Right lobe of liver (tissue), 6 donors: ENCODE results near the gene OPTN. TPM values are rescaled to one million over a fixed set of nuclear protein-coding genes. Genes with fewer than 3 reads are reported as not detected.
A peak's percentile ranks its signal among the peaks of the same experiment; 100 is the strongest.
"Not testable (repeated sequence)": the region's sequence is repeated elsewhere in the genome, so short reads cannot be mapped to it uniquely, and the experiment has no call there.

ENCODE experiments used
- ATAC-seq, 4 donors: fragments of 200-7000 bp; cut with Tn5 transposase; one replicate each; pipeline ENCODE4 v1.9.1; 2020; ENCODE audit warnings: mild to moderate bottlenecking in 4 of 4, moderate library complexity in 4 of 4
- DNase-seq, 3 donors: peaks; one replicate each; pipeline ENCODE4 v3.0.0-alpha.2; 2020
- H3K27ac ChIP-seq, 3 donors: fragments of 200-600 bp; one replicate each; pipeline ENCODE4 v1.8.0; 2022
- H3K27me3 ChIP-seq, 2 donors: fragments of 200-600 bp; one replicate each; pipeline ENCODE4 v1.8.0; 2022
- H3K36me3 ChIP-seq, 4 donors: fragments of 200-600 bp; sonication (generic) in 1 of 4; one replicate each; pipeline versions ENCODE4 v1.5.1 to v1.8.0; 2017 to 2022; ENCODE audit warnings: control low read depth in 1 of 4
- H3K4me1 ChIP-seq, 4 donors: fragments of 200-600 bp; sonication (generic) in 1 of 4; one replicate each; pipeline versions ENCODE4 v1.5.1 to v1.8.0; 2017 to 2022; ENCODE audit warnings: control low read depth in 1 of 4
- H3K4me3 ChIP-seq, 3 donors: fragments of 200-600 bp; one replicate each; pipeline ENCODE4 v1.8.0; 2022
- H3K9me3 ChIP-seq, 4 donors: fragments of 200-600 bp; sonication (generic) in 1 of 4; one replicate each; pipeline versions ENCODE4 v1.5.1 to v1.8.0; 2017 to 2022; ENCODE audit warnings: control low read depth in 1 of 4
- POLR2A ChIP-seq: fragments of 450-650 bp; IDR thresholded peaks from one replicate; pipeline ENCODE4 v1.6.1; 2017; ENCODE audit warnings: antibody characterized with exemption, mild to moderate bottlenecking
- WGBS: methylation state at CpG from one replicate; pipeline ENCODE4 v1.1.6; 2018; ENCODE audit warnings: low coverage, low lambda C conversion rate; ENCODE audit not compliant: insufficient coverage; ENCODE audit errors: missing lambda C conversion rate; 5-methylcytosine and 5-hydroxymethylcytosine counted together
- intact Hi-C, 2 donors: fragments of 100-400 bp; cut with DNase I; formaldehyde crosslinking; loops; one replicate each; pipeline versions ENCODE4 v1.11.2 to v1.14.1; 2022
- total RNA-seq, 6 experiments: library from RNA; depleted of rRNA in 2 of 6; stranded (reverse); fragments of >200 nt in 2 of 6; fragmentation: NEBNext Ultra II Directional in 3 of 6; extraction: Animal tissue kit (Norgen Biotek cat#: 25700) in 3 of 6; gene quantifications; one replicate each; pipeline versions ENCODE4 v1.1.0 to v1.2.4, GENCODE V29; 2016 to 2023
- TF ChIP-seq, protein P1 (sequence below), 4 donors: fragments of 200-600 bp in 3 of 4; fragments of 450-650 bp in 1 of 4; IDR thresholded peaks; one replicate each; pipeline versions ENCODE4 v1.5.1 to v1.8.0; 2016 to 2022; ENCODE audit warnings: antibody characterized with exemption in 4 of 4, mild to moderate bottlenecking in 2 of 4
- donor health status: DM: no; HTN: yes; CAD: no.
- donor health status: DM: no; HTN: no; CAD: no.
- donor health status: DM: no; HTN: no; CAD: no.
- donor health status: DM: no; HTN: yes; CAD: no.
- donor health status: DM: no; HTN: yes; CAD: no.

OPTN gene
- total RNA-seq, 6 experiments from 2014 or later: 30.4 to 70.7 (median 36.9) TPM

DNA sequence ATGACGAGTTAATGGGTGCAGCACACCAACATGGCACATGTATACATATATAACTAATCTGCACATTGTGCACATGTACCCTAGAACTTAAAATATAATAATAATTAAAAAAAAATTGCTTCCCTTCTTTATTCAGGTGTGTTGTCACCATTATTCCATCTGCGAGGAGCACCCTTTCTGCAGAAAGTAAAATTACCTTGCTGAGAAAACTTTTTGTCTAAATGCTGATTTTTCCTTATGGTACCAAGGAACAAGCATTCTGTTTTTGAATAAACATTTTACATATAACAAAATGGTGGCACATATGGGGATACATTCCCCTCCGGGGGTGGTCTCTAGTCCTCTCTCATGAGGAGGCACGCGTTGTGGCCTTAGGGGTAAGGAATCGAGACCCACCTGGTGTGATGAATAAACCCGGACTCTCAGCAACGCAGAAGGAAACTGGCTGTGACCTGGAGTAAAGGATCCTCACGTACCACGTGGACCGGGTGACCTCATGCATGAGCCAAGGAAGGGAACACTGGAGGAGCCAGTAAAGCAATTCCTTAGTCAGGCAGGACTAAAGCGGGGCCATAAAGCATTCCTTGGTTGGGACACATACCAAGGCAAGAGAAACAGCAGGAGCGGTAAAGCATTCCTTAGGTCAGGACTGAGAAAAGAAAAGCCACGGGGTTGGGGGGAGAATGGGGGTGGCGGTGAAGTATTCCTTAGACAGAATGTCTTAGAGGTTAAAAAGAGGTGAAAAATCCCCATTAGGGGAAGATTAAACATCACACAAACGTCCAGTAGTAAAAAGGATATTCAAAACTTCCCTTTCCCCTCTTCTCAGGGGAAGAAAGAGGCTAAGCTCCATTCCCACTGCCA is 20.8 kb upstream of the OPTN start:
- no peak overlapping the region for H3K27ac ChIP-seq
- TF ChIP-seq, protein P1, sequence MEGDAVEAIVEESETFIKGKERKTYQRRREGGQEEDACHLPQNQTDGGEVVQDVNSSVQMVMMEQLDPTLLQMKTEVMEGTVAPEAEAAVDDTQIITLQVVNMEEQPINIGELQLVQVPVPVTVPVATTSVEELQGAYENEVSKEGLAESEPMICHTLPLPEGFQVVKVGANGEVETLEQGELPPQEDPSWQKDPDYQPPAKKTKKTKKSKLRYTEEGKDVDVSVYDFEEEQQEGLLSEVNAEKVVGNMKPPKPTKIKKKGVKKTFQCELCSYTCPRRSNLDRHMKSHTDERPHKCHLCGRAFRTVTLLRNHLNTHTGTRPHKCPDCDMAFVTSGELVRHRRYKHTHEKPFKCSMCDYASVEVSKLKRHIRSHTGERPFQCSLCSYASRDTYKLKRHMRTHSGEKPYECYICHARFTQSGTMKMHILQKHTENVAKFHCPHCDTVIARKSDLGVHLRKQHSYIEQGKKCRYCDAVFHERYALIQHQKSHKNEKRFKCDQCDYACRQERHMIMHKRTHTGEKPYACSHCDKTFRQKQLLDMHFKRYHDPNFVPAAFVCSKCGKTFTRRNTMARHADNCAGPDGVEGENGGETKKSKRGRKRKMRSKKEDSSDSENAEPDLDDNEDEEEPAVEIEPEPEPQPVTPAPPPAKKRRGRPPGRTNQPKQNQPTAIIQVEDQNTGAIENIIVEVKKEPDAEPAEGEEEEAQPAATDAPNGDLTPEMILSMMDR (IDR thresholded peaks at IDR 0.05): no peak
- no peak for TF ChIP-seq POLR2A
- H3K27me3 ChIP-seq: no peaks in the 10 kb centered on the region
- DNase-seq (no peak), ATAC-seq (no peak)
- H3K4me3 ChIP-seq: no peak overlapping the region
- H3K36me3 ChIP-seq: no peaks in the 10 kb centered on the region
- H3K9me3 ChIP-seq: peaks cover 0 to 8% (median 6%) of the 10 kb centered on the region in 4 donors
- intact Hi-C loops: no loop called here
- H3K4me1 ChIP-seq: no peaks in the 10 kb centered on the region
- 69% methylated on average over 10 of the region's 16 CpGs for WGBS

DNA sequence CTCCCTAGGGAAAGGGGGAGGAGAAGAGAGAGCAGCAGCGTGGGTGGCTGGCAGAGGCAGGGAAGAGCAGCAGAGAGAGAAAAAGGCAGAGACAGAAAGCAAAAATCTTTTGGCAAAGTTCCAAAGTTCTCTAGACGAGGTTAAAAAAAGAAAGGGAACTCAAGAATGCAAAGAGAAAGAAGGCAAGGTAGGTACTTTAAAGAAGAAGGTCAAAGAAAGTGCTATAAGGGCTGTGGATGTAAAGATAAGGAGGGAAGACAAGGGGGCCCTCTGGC is 20.2 kb upstream of the OPTN start:
- H3K9me3 ChIP-seq: peaks cover 0 to 8% (median 6%) of the 10 kb centered on the region in 4 donors
- ATAC-seq (no peak), DNase-seq (no peak)
- H3K4me1 ChIP-seq: no peaks in the 10 kb centered on the region
- no peak overlapping the region for H3K4me3 ChIP-seq
- 40% methylated on average over 2 of the region's 2 CpGs for WGBS
- H3K27me3 ChIP-seq: no peaks in the 10 kb centered on the region
- H3K27ac ChIP-seq: no peak overlapping the region
- H3K36me3 ChIP-seq: no peaks in the 10 kb centered on the region
- intact Hi-C loops: no loop called here
- TF ChIP-seq POLR2A: no peak
- TF ChIP-seq, protein P1 (IDR thresholded peaks at IDR 0.05): no peak

DNA sequence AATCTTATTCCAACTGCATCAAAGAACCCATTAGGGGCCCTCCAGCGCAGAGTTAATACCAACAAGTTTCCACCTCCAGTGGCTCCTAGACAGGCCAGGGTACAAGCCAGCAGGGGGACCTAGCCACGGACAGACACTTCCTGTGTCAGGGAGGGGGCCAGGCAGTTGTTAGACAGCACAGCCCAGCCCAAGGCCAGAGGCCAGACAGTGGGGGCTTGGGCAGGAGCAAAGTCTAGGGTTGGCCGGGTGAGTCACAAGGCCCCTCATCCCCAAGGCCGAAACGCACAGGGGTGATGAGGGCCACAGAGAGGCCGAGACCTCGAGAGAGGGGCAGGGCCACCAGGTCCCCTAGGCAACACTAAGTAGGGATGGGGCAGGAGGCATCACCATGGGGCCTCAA is 19.3 kb upstream of the OPTN start:
- Histone ChIP-seq H3K4me3 (no peak overlapping the region), H3K27me3 (no peaks in the 10 kb centered on the region), H3K9me3 (peaks cover 0 to 8% (median 6%) of the 10 kb centered on the region in 4 donors), H3K4me1 (no peaks in the 10 kb centered on the region), H3K27ac (no peak overlapping the region), H3K36me3 (no peaks in the 10 kb centered on the region)
- DNase-seq: no peak
- TF ChIP-seq, protein P1 (IDR thresholded peaks at IDR 0.05): no peak
- TF ChIP-seq POLR2A: no peak
- ATAC-seq: peak in 1 of 4 donors; percentile 36
- intact Hi-C loops: no loop called here
- WGBS: 57% methylated on average over 2 of the region's 7 CpGs

DNA sequence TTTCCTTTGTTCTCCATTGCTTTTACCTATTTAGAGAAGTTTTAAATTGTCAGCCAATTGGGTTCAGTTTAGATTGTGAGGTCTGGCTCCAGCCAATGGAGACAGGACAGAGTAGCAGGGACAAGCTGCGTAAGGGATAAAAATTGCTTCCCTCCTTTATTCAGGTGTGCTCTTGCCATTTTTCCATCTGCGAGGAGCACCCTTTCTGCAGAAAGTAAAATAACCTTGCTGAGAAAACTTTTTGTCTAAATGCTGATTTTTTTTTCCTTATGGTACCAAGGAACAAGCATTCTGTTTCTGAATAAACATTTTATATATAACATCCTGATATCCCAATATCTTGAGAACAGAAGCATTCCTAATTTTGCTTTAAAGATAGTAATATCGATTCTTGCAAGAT is 16.3 kb upstream of the OPTN start:
- 79% methylated on average over 3 of the region's 3 CpGs for WGBS
- DNase-seq, H3K9me3 ChIP-seq, H3K36me3 ChIP-seq, ATAC-seq, intact Hi-C loops, H3K27ac ChIP-seq, H3K4me1 ChIP-seq, H3K27me3 ChIP-seq, H3K4me3 ChIP-seq: not testable (repeated sequence)

DNA sequence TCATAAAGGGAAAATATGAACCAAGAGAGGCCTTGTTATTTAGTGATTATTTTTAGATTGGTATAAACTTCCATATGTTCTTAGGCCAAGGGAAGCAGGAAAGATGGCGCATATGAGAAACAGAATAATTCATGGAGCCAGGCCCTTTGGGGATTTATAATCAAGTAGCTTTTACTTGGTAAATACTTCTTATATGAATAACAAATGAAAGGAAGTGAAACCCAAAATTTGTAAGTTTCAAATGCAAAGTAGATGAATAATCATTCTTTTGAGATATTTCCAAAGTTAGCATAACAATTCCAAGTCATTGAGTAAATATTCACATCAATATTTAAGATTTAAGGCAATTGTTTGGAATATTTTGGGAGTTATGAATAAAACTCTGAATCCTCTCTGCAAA is 13.9 kb upstream of the OPTN start:
- Histone ChIP-seq H3K4me3 (no peak overlapping the region), H3K9me3 (peaks cover 0 to 8% (median 0%) of the 10 kb centered on the region in 4 donors), H3K4me1 (no peaks in the 10 kb centered on the region), H3K27me3 (no peaks in the 10 kb centered on the region), H3K36me3 (no peaks in the 10 kb centered on the region), H3K27ac (no peak overlapping the region)
- intact Hi-C loops: no loop called here
- ATAC-seq: no peak
- TF ChIP-seq, protein P1 (IDR thresholded peaks at IDR 0.05): no peak
- TF ChIP-seq POLR2A: no peak
- WGBS: 94% methylated on average over 1 of the region's 1 CpG
- no peak for DNase-seq
